HG02938 (cell line): ENCODE data around the gene TRIP10.
A peak's percentile ranks its signal among the peaks of the same experiment; 100 is the strongest.

Experiments used
- ATAC-seq: cut with Tn5 transposase; IDR thresholded peaks from one replicate; pipeline ENCODE4 v1.9.1; 2021; ENCODE audit warnings: mild to moderate bottlenecking, moderate library complexity; ENCODE audit not compliant: unreplicated experiment

Gene TRIP10

DNA sequence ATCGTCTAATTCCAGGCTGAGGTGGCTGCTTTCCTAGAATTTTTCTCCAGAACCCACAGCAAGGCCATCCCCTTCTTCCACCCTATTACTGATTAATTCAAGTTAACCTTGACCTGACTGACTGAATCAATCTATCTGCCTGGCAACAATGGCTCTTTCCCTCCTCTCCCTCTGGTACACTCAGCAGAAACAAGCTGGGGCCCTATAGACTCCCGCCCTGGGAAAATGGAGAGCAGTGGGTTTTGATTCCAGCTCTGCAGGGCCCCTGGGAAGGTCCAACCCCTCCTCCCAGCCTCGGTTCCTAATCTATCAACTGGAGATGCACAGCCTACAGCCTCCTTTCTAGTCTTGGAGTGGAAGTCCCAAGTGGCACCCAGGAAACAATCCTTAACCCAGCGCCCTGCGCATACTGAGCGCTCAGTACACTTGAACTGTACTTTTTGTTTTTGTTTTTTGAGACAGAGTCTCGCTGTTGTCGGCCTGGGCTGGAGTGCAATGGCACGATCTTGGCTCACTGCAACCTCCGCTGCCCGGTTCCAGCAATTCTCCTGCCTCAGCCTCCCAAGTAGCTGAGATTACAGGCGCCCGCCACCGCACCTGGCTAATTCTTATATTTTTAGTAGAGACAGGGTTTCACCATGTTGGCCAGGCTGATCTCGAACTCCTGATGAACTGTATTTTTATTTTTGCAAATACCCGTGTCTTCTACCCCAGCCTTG is 13.8 kb upstream of the TRIP10 start:
- no peak for ATAC-seq

DNA sequence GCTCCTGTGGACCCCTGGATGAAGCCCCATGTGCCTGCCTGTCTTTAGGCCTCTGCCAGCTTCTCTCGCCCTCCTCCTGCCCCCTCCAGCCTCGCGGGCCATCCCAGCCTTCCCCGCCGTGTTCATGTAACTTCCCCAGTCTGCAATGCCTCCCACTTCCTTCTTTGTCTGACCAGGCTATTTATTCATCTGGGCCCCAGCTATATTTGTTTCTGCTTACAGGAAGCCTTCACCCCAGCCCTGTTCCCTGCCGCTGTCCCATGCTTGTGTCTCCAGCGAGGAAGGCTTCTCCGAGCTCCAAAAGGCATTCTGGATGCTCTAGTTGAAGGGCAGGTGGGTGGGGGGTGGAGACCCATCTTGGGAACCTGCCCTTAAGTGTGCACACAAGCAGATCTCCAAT is 11.1 kb upstream of the TRIP10 start:
- ATAC-seq = no peak

DNA sequence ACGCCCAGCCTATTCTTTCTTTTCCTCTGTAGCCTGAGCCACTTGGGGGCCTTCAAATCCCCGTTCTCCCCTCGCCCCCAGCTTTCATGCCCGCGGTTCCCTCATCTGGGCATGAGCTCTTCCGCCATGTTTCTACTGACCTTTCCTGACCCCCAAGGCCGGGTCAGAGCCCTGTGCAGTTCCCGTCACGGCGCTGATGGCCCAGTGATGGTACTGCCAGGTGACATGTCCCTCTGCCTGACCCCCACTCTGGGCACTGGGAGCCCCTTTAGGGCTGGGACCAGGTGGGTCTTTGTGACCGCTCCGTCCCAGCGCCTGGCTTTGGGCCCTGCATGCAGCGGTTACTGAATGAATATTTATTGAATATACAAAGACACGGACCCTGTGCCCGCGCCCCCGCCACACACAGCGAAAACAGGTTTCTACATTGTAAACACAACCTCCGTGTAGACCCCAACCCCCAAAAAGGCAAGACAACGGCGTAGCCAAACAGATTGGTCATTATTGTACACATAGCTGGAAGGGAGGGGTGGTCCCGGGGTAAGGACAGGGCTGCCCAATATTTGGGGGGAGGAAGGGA is 9.8 kb upstream of the TRIP10 start:
- no peak for ATAC-seq

DNA sequence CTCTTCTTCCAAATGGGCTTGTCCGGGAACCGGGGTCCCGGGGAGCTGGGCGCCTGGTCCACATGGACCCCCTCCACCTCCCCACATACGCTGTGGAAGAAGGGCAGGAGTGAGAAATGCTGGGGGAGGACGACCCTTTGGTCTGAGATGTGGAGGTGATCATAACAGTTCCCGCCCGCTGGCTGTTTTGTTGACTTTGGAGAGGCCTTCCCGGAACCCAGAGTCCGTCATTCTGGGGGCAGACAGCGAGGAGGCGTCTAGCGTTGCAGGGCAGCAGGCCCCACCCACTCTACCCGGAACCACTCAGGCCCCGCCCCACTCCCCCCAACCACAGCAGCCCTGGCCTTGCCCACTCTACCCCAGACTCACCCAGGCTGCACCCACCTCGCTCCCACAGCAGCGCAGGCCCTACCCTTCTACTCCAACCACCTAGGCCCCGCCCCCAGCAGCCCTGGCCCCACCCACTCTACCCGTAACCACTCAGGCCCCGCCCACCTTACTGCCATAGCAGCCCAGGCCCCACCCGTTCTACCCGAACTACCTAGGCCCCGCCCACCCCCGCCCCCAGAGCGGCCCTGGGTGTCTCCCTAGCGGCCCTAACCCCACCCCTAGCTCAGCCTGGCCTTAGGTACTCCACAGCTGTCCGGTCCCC is 9.2 kb upstream of the TRIP10 start:
- ATAC-seq = no peak

DNA sequence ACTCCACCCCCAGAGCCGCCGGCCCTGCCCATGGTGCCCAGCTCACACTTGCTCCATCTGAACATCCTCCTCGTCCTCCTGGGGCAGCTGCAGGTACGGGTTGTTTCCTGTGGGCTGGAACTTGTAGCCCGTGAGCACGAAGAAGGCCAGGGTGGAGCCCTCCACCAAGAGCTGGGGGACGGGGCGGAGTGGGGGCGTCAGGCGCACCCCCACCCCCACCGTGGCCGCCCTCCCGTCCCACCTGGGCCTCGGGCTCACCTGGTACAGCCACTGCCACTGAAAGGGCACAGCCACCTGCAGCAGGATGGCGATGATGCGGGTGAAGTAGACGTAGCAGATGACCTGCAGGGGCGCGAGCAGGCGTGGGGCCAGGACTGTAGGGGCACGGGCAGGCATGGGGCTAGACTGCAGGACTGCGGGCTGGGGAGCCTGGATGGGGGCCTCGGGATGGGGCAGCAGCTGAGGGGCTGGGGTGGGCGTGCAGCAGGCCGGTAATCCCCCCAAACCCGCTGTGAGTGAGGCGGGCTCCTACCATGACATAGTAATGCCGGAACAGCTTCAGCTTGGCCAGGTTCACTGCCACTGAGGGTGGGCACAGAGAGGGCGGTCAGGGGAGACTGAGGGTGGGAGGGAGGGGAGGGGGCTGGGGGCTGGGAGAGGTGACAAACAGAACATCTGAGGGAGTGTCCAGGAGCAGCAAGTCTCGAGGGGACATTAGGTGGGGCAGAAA is 8.4 kb upstream of the TRIP10 start:
- ATAC-seq = no peak

DNA sequence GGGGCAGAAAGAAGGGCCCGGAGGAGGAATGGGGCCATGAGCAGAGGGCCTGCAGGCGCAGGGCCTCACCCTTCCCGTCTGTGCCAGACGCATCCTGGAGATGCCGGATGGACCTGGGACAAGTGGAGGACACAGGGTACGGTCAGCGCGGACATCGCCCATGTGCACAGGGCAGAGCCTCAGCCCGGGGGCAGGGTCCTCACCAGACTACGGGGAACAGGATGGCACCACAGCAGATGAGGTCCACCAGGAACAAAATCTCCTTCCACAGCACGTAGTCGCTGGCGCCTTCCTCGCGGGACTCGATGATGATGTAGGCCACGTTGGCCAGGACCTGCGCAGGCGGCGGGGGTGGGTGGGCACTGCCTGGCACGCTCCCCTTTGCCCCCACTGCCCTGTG is 7.7 kb upstream of the TRIP10 start:
- no peak for ATAC-seq

DNA sequence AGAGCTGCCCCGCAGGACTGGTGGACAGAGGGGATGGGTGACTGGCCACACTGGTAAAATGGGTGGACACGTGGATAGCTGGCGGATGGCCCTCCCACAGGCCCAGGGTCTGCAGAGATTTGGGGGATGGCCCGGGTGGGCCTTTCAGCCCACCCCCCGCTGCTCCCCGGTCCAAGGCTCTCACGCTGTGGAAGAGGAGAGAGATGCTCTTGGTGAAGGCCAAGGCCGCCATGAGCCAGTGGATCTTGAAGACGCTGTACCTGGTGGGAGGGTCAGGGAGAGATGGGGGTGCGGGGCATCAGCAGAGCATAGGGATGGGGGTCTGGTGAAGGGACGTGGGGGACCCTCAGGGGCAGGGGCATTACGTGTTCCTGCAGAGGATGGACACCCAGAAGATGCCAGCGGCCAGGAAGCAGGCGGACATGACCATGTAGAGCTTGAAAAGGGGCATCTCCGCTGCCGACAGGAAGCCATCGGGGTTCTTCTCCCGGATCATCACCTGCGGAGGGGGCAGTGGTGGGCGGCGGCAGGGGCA is 6.6 kb upstream of the TRIP10 start:
- ATAC-seq = no peak

DNA sequence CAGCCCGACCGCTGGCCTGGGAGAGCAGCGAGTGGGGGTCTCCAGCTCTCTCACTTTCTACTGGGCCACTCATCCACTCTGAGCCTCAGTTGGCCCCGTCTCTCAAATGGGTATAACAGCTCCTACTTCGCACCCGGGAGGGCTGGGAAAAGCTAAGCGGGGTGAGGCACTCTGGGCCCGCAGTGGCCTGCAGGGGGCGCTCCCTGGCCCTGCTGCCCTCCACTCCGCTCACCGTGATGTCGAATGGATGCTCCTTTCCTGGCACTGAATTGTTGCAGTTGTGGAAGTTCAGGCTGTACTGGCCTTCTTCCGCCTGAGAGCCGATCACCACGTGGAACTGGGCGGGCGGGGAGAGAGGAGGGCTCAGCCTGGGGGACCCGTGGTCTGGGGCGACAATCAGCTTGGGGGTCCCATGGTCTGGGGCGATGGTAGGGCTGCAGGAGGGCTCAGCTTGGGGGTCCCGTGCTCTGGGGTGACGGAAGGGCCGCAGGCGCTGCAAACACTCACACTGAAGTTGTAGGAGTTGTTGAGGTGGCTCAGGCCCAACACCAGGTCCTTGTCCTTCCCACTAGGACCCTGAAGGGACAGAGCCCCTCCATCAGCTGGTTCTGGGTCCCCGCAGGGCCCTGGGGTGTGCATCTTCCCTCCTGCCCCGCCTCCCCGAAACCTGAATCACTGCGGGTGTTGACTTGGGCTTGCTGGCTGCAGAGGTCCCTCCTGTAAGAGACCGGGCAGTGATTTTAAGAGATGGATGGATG is 6.0 kb upstream of the TRIP10 start:
- no peak for ATAC-seq

DNA sequence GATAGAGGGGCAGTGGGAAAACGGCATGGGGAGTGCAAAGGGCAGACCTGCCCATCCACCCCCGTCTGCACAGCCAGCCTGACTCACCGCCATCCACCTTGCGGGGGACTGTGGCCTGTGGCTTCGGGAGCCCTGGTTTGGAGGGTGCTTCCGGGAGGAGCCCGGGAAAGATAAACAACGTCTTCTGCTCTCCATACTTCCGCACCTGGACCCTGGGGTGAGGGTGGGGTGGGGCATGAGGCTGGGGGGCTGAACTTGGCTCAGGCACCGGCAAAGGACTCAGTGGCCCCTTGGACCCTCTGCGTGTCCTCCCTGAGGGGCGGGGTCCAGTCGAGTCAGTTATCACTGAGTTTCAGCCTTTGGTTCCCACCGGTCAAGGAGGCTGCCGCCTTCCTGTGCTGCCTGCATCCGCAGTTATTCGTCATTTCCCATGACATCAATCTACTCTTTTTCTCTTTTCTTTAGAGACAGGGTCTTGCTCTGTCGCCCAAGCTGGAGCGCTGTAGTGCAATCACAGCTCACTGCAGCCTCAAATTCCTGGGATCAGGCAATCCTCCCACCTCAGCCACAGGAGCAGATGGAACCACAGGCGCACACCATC is 5.3 kb upstream of the TRIP10 start:
- no peak for ATAC-seq

DNA sequence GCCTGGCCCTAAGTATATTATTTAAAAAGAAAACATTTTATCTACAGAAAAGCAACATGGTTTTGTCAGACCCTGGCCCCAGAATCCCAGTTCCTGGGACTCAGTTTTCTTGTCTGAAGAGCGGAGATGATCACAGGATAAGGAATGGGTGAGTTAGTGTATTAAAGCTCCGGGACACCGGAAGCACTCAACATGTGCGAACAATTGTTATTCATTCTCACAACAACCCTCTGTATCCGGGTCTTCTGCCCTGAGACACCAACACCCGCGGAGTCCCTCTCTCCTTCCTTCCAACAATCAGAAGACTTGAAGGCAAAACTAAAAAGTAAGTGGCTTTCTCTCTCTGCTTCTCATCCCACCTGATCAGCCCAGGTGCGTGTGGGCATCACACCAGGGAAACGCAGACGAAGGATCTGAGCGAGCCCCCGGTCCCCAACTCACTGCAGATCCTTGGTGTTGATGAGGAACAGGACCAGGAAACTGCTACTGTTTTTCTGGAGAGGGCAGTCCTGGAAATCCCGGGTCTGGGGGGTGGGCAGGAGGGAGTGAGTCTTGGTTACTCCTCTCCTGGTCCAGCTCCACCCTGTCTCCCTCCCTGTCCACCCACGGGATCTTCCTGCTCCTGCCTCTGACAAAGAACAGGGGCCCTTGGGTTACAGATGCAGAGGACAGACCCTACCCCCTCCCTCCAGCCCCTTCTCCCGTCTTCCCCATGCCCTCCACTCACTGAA is 4.1 kb upstream of the TRIP10 start:
- no peak for ATAC-seq

DNA sequence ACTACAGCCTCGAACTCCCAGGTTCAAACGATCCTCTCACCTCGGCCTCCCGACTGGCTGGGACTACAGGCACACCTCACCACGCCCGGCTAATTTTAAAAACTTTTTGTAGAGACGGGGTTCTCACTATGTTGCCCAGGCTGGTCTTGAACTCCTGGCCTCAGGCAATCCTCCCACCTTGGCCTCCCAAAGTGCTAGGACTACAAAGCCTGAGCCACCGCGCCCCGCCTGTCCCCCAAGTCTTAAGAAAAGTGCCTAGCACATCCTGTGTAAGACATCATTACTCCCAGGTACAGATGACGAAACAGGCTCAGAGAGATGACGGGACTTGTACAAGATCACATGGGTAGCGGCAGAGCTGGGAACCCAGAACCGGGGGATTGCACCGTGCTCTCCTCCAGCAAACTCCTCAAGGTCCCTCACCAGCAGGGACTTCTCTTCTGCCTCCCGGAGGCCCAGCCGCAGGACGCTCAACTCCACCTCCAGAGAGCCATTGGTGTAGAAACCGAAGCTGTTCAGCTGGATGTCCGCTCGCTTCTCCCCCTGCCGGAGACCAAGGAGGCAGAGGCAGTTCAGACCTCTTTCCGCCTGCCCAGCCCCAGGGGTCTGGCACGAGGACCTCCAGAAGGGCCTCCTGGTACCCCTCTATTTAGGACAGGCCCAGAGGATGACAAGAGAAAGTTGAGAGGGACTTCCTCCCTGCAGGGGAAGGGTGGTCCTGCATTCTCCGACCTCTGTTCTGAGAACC is 3.1 kb upstream of the TRIP10 start:
- no peak for ATAC-seq

DNA sequence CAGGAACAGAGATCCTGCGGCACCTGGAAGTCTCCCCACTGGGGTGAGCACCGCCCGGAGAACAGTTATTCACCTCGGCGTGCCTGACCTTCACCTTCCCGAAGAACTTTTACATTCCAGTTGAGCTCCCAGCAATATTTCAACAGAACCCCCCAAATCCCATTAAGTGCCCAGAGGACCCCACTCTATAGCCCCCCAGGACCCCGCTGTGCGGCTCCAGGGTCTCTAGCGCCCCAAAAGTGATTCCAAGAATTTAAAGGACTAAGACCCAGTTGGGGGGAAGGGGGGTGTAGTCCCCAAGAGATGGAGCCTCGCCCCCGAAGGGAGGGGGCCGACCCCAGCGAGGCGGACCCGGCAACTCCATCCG is 2.6 kb upstream of the TRIP10 start:
- ATAC-seq = no peak

DNA sequence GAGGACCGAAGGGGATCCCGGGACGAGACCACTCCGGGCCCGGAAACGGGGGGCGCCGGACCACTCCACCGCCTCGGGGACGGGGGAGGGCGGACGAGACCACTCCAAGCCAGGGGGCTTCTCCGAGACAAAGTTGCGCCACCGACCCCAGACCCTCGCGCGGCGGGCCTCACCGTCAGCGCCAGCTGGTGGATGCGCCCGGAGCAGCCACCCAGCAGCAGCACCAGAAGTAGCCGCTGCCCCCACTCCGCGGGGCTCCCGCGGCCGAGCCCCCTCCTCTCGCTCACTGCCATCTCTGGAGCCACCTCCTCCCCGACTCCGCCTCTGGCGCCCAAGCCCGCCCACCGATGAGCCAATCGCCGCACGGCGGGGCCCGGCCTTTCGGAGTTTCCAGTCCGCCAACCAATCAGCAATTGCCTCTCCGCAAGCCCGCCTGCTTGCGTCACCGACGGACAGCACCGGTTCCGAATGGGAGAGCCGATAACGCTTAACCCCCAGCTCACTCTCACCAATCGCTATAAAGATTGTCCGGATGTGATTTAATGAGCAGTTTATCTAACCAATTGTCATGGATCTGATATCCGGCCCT is 2.1 kb upstream of the TRIP10 start, which contains the start of gene GPR108:
Gene GPR108 (minus strand): TSS at position 297 of the 589 bp plus-strand sequence. CDS start 4 bp downstream, at position 293.
- ATAC-seq = peak; percentile 61

DNA sequence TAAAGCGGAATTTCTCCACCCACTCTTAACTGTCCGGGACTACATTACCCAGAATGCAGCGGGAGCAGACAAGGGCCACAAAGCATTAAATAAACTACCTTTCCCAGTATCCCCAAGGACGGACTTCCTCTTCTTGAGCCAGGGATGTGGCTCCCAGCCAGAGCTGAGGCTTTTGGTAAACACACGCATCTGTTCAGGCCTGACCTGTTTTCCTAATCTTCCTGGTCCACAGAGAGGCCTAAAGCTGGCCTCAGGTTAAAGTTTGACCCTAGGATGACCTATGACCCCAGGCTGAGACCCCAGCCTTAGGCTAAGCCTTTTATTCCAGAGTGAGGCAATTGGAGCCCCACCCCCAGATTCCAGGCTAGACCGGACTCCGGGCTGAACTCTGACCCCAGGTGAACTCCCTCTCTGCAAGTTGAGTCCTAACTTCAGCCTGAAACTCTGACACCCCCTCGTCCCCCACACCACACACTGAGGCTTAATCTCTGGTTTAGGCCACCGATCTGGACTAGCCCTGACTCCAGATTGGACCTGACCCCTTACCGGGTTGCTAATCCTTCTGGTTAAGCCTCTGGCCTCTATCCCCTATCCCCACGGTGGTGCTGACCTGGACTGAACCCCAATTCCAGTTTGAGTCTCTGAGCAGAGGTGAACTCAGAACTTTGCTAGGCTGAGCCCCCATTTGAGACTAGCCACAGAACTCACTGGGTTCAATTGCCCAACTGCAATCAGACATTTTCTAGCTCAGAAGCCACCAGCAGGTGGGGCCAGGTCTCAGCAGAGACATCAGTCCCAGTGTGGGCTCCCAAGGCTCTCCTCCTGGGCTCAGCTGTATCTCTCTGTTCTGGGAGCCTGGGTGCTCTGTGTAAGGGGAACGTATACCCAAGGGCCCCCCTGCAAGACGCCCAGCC is 1.4 kb upstream of the TRIP10 start:
- ATAC-seq = no peak

DNA sequence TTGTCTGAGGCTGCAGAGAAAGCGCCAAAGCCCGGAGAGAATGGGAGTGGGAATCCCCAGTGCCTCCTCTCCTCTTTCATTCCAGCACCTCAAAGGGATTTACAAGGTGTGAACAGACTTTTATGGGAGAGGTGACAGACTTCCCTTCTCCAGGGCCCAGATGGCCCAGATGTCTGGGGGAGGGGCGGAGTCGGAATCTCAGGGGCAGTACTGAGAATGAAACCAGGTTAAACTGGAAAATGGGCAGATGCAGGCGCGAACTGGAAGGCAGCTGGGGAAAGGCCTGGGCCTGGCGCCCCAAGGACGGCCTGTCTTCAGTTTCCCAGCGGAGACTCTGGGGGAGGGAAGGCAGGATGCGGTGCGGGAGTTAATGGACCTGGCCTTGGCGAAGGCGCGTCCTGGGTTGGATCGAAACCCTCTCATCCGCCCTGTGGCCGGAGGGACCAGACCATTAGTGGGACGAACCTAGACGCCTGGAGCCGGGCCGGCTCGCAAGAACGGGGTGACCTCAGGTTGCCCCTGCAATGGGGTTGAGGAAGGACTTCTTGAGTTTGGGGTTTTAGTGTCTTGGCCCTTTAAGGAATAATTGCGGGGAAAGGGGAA is 592 bp upstream of the TRIP10 start:
- no peak for ATAC-seq

DNA sequence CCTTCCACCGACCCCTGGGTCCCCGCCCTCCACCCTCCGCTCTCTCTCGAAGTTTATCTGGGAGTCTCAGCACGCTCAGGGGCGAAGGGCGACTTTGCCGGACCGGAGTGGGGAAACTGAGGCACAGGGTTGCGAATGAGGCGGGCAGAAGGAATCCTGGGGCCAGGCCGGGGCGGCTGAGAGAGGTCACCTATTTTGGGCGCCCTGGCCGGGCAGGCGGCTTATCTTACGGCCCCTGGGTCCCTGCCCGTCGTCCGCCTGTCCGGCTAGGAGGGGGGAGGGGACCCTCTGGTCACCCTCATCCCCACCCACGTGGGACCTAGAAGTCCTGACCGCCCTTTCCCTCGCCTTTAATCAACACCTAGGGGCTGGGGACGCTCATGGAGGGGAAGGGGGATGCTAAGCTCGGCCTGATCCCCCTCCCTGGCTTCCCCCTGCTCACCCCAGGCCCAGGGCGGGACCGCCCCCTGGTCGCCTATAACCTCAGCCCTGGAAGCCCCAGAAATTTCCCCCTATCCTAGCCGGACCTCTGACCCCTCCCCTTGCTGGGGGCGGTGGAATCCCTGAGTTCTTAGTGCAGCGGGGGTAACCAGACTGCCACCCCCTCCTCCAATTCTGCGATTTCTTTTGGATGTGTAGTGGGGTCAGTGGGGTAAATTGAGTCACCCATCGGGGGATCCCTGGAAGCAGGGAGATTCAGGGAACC is 556 bp downstream of the TRIP10 start:
- ATAC-seq = no peak
